ENCODE results near the gene DPYSL4.

GRCh38 chr10:132154440-132154839 is 32.3 kb upstream of the DPYSL4 start:
- TF ChIP-seq SIN3A (IDR thresholded peaks at IDR 0.05; ENCODE audit: borderline replicate concordance, insufficient read depth, low read length) (no peak), TAF1 (IDR thresholded peaks at IDR 0.05; ENCODE audit: borderline replicate concordance, insufficient read depth, low read length) (no peak), POLR2AphosphoS5 (IDR thresholded peaks at IDR 0.05; ENCODE audit: low read depth, low read length) (no peak), FOXP2 (optimal IDR thresholded peaks at IDR 0.05; ENCODE audit: borderline replicate concordance, extremely low read depth, extremely low read length, insufficient read depth) (no peak)
- TF ChIP-seq, protein P1, sequence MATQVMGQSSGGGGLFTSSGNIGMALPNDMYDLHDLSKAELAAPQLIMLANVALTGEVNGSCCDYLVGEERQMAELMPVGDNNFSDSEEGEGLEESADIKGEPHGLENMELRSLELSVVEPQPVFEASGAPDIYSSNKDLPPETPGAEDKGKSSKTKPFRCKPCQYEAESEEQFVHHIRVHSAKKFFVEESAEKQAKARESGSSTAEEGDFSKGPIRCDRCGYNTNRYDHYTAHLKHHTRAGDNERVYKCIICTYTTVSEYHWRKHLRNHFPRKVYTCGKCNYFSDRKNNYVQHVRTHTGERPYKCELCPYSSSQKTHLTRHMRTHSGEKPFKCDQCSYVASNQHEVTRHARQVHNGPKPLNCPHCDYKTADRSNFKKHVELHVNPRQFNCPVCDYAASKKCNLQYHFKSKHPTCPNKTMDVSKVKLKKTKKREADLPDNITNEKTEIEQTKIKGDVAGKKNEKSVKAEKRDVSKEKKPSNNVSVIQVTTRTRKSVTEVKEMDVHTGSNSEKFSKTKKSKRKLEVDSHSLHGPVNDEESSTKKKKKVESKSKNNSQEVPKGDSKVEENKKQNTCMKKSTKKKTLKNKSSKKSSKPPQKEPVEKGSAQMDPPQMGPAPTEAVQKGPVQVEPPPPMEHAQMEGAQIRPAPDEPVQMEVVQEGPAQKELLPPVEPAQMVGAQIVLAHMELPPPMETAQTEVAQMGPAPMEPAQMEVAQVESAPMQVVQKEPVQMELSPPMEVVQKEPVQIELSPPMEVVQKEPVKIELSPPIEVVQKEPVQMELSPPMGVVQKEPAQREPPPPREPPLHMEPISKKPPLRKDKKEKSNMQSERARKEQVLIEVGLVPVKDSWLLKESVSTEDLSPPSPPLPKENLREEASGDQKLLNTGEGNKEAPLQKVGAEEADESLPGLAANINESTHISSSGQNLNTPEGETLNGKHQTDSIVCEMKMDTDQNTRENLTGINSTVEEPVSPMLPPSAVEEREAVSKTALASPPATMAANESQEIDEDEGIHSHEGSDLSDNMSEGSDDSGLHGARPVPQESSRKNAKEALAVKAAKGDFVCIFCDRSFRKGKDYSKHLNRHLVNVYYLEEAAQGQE (IDR thresholded peaks at IDR 0.05; ENCODE audit: insufficient read depth in 1 of 2, low read depth in 2 of 2, low read length in 2 of 2), result no peak

Data from PFSK-1 (cell line).